ENCODE results near the gene NTRK2.

The NTRK2 gene

GRCh38 chr9:84966876-84967830 is 297.6 kb downstream of the NTRK2 start:
- no peak for FAIRE-seq
- no peak for DNase-seq (ENCODE audit: low spot score)

GRCh38 chr9:84969084-84969483 is 299.6 kb downstream of the NTRK2 start:
- no peak for FAIRE-seq
- peak; percentile 57 for DNase-seq (ENCODE audit: low spot score)

- DNase-seq (ENCODE audit: low spot score) (no peak), FAIRE-seq (no peak)
Observed at GRCh38 chr9:84969736-84970135, 300.2 kb downstream of the NTRK2 start.

GRCh38 chr9:84970432-84970831 is 300.9 kb downstream of the NTRK2 start:
- DNase-seq (ENCODE audit: low spot score) (peak; percentile 49), FAIRE-seq (no peak)

GRCh38 chr9:84971571-84971970 is 302.0 kb downstream of the NTRK2 start:
- FAIRE-seq (no peak), DNase-seq (ENCODE audit: low spot score) (no peak)

GRCh38 chr9:84974258-84974657 is 304.7 kb downstream of the NTRK2 start:
- DNase-seq (ENCODE audit: low spot score), result no peak
- FAIRE-seq, result no peak

GRCh38 chr9:84974855-84975254 is 305.3 kb downstream of the NTRK2 start:
- FAIRE-seq, result no peak

GRCh38 chr9:84975926-84976325 is 306.4 kb downstream of the NTRK2 start:
- FAIRE-seq (no peak), DNase-seq (ENCODE audit: low spot score) (peak; percentile 76)

More at GRCh38 chr9:84974855-84975254, 305.3 kb downstream of the NTRK2 start:
- no peak for DNase-seq (ENCODE audit: low spot score)

- DNase-seq (ENCODE audit: low spot score) (no peak), FAIRE-seq (no peak)
Observed at GRCh38 chr9:84978661-84979060, 309.1 kb downstream of the NTRK2 start.

GRCh38 chr9:84983749-84984148 is 314.2 kb downstream of the NTRK2 start:
- FAIRE-seq, result no peak

GRCh38 chr9:84988621-84989020 is 319.1 kb downstream of the NTRK2 start:
- FAIRE-seq (no peak), DNase-seq (ENCODE audit: low spot score) (no peak)

More at GRCh38 chr9:84983749-84984148, 314.2 kb downstream of the NTRK2 start:
- DNase-seq (ENCODE audit: low spot score), result no peak

- no peak for DNase-seq (ENCODE audit: low spot score)
- no peak for FAIRE-seq
Observed at GRCh38 chr9:84990416-84990815, 320.9 kb downstream of the NTRK2 start.

- FAIRE-seq (no peak), DNase-seq (ENCODE audit: low spot score) (no peak)
Observed at GRCh38 chr9:84990850-84991513, 321.5 kb downstream of the NTRK2 start.

- no peak for FAIRE-seq
Observed at GRCh38 chr9:84991514-84991870, 322.0 kb downstream of the NTRK2 start.

GRCh38 chr9:84992381-84992780 is 322.9 kb downstream of the NTRK2 start:
- no peak for DNase-seq (ENCODE audit: low spot score)
- FAIRE-seq, result no peak

More at GRCh38 chr9:84991514-84991870, 322.0 kb downstream of the NTRK2 start:
- no peak for DNase-seq (ENCODE audit: low spot score)

GRCh38 chr9:84993105-84993504 is 323.6 kb downstream of the NTRK2 start:
- DNase-seq (ENCODE audit: low spot score) (peak; percentile 62), FAIRE-seq (no peak)

- DNase-seq (ENCODE audit: low spot score) (peak; percentile 29), FAIRE-seq (peak; percentile 32)
Observed at GRCh38 chr9:84996029-84996428, 326.5 kb downstream of the NTRK2 start.

- no peak for DNase-seq (ENCODE audit: low spot score)
- no peak for FAIRE-seq
Observed at GRCh38 chr9:84996716-84997115, 327.2 kb downstream of the NTRK2 start.

GRCh38 chr9:84997472-84997871 is 327.9 kb downstream of the NTRK2 start:
- DNase-seq (ENCODE audit: low spot score) (no peak), FAIRE-seq (no peak)

- no peak for FAIRE-seq
- DNase-seq (ENCODE audit: low spot score), result no peak
Observed at GRCh38 chr9:84998639-84999038, 329.1 kb downstream of the NTRK2 start.

- no peak for FAIRE-seq
- no peak for DNase-seq (ENCODE audit: low spot score)
Observed at GRCh38 chr9:84999788-85000187, 330.3 kb downstream of the NTRK2 start.

GRCh38 chr9:85001925-85002324 is 332.4 kb downstream of the NTRK2 start:
- DNase-seq (ENCODE audit: low spot score) (no peak), FAIRE-seq (no peak)

Measured in urothelium cell line (cell line).